HG02885 (cell line): Measurements from ENCODE around the gene HSP90B1.

ENCODE experiments used
- ATAC-seq: cut with Tn5 transposase; IDR thresholded peaks from one replicate; pipeline ENCODE4 v1.9.1; 2021; ENCODE audit warnings: mild to moderate bottlenecking; ENCODE audit not compliant: unreplicated experiment, poor library complexity

HSP90B1 gene

DNA sequence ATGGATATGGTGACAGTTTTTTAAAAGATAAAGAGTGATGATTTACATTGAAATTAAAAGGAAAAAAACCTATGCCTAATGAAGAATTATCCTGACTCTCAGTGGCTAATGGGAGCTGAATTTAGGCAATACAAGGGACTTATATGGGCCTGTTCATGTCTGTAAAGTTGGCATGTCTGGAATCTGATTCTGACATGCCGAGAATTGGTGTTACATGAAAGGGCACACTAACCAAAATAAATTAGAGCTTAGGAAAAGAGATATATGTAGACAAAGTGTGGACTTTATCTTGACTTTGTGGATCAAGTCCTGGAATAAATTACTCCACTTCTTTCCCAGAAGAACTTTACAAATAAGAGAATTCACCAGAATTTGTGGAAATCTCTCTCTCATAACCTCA lies 36.5 kb downstream of the HSP90B1 start:
- ATAC-seq = no peak

DNA sequence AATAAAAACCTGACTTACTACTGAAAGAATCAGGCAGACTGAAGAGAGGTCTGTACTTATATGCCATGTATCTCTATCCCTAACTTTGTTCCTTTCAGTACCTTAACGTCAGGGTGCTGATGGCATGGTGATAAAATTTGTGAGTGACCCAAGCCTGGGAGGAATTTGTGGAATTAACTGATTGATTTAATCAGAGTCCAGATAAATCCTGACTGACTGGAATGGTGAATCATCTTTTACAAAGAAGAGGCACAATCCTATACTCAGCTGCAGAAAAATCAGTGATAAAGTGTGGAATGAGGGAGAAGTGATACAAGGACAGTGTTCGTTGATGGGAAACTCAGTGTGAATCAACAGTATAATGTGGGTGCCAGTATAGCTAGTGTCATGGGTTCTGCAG lies 39.2 kb downstream of the HSP90B1 start:
- ATAC-seq = no peak

DNA sequence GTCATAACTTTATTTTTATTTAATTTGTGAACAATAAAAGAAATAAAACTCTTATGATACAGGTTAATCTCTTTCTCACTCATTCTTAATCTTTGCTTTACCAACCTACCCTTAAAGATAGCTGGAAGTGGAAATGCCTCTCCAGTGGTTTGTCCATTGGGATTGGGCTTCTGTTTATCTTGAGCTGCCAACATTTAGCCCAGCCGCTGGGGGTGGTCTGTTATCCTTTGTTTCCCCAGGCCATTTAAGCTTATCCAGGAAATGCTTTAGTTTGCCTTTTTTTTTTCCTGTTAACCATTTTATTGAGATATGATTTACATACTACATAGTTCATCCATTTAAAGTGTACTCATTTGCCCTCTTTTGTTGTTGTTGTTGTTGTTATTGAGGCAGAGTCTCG lies 43.7 kb downstream of the HSP90B1 start:
- ATAC-seq = no peak

DNA sequence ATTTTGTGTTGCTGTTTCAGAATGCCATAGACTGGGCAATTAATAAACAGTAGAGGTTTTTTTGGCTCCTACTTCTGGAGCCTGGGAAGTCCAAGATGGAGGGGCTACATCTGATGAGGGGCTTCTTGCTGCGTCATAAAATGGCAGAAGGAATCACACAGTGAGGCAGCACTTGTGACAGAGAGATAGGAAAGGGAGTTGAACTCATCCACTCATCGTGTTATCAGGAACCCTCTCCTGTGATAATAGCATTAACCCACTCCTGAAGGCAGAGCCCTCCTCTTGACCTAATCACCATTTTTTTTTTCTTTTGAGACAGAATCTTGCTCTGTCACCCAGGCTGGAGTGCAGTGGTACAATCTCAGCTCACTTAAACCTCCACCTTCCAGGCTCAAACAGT lies 45.2 kb downstream of the HSP90B1 start:
- ATAC-seq = no peak

DNA sequence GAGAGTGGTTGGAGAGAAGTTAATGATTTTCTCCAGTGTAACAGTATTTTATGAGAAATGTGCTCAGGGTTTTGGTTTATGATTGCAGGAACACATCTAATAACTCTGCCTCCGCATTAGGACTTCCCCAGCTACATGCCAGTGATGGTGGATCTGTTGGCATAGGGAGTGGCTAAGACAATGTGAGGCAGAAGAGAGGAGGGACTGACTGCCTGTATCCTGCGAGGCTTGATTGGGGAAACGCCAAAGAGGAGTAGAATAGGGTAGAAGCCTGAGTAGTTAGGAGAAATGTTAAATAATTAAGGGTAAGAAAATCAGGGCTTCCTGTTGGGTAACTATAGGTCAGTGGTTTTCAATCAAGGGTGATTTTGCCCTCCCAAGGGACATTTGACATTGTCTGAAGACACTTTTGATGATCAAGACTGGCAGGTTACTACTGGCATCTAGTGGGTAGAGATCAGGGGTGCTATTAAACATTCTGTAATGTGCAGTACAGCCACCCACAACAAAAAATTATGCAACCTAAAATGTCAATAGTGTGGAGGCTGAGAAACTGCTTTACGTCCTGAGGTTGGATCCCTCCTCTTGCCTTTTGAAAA lies 48.3 kb downstream of the HSP90B1 start:
- no peak for ATAC-seq

DNA sequence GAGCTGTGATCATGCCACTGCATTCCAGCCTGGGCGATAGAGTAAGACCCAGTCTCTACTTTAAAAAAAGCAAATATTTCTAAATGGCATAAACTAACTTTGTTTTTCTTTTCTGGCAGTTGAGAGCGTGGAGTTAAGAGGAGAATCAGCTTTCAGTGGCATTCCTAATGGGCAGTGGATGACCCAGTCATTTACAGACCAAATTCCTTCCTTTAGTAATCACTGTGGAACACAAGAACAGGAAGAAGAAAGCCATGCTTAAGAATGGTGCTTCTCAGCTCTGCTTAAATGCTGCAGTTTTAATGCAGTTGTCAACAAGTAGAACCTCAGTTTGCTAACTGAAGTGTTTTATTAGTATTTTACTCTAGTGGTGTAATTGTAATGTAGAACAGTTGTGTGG lies 56.6 kb downstream of the HSP90B1 start:
- ATAC-seq = no peak

DNA sequence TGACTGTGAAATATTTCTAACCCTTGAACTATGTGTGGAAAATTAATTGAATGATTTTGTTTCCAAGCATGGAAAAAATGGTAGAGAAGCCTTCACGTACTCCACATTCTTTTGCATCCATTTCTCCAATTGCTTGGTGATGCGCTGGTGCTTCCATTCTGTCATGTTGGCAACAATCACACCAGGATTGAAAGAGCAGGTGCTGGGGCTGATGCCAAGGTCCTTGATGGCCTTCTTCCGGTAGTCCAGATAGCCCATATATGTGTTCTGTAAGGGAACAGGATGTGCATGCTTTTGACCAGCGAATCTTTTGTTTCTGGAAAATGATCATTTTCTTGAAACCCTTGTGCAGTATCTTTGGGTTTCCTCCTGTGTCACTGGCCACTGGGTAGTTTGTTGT lies 64.0 kb downstream of the HSP90B1 start:
- ATAC-seq = no peak

DNA sequence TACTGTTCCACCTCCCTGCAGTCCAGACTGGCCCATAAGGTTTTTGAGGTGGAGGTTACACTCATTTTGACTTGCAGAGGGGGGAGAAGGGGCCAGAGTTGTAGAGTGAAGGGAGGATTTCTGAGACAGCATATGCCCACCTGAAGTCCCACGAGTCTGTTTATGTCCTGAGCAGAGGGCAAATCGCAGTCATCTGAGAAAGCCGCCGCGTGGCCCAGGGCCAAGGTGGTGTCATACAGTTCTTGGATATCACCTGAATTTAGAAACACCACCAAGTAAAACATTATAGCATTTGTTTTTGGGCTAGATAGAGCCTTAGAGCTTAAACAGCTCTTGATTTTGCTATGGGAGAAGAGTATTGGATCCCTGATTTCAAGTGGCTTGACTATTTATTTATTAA lies 66.4 kb downstream of the HSP90B1 start:
- ATAC-seq = no peak

DNA sequence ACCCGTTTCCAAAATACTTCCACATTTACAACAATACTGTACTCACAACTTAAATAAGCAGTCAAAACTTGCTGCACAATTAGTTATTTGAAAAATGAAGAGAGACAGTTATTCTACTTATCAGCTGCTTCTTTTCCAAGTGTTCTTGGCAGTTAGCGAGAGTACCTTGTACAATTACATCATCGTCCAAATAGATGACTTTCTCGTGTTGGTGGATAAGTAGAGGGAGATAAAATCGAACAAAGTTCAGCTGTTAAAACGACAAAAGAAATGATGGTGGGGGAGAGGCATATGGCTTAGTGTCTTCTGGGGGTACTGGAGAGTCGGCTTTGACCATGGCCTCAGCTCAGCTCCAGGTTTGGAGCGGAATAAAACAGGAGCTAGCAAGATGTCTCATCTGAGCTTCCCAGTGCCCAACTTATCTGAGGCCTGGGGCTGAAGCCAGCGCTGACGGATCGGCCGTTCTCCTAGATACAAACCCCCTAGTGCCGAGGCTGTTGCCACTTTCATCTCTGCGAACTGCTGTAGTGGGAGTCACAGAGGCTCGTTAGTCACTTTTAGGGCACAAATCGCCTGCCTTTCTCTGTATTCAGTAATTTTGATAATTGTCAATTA lies 67.2 kb downstream of the HSP90B1 start:
- no peak for ATAC-seq
